ENCODE results near the gene MCM10.
"Not testable (repeated sequence)": the region's sequence is repeated elsewhere in the genome, so short reads cannot be mapped to it uniquely, and the experiment has no call there.

Gene MCM10

DNA sequence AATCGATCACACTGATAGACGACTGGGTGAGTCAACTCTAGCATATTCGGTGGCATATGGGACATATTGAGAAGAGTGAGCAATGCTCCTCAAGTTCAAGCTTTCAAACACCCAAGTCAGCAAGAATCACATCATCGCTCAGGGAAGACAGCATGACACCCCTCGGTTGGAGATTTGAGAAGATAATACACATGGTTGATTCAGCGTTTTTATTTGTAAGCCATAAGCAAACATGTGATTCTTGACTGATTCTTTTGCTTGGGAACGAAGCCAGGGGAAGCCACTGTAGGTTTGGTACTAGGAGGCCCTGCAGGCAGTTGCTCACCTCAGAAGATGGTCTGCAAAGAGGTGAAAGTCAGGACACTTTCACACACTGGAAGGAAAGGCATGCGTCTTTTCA, 60.2 kb downstream of the MCM10 start:
- DNase-seq (ENCODE audit: low read depth in 2 of 2): no peak

DNA sequence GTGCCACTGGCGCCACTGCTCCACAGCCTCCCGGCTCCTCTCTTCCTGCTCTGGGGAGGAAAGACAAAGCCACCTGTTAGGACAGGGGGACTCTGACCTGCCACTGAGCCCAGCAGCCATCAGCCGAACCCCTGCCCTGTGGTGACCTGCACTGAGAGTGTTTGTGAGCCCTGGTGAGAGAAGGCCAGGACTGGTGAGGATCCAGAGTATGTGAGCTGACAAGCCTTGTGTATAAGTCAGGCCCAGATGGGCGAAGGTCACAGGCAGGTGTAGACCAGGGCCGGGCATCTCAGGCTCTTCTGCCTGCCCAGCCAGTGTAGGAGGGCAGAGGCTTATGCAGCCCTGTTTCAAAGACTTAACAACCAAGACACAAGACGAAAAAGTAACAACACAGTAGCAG, 60.8 kb downstream of the MCM10 start:
- DNase-seq (ENCODE audit: low read depth in 2 of 2): no peak

DNA sequence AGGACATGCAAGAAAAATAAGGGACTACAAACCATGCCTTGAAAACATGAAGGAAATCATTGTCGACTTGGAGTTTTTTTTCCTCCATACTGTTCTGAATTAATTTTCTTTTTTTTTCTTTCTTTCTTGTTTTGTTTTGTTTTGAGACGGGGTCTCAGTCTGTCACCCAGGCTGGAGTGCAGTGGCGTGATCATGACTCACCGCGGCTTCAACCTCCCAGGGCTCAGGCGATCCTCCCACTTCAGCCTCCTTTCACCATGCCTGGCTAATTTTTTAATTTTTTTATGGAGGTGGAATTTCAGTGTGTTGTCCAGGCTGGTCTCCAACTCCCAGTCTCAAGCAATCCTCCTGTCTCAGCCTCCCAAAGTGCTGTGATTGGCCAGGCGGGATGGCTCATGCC, 61.2 kb downstream of the MCM10 start:
- DNase-seq (ENCODE audit: low read depth in 2 of 2): no peak

DNA sequence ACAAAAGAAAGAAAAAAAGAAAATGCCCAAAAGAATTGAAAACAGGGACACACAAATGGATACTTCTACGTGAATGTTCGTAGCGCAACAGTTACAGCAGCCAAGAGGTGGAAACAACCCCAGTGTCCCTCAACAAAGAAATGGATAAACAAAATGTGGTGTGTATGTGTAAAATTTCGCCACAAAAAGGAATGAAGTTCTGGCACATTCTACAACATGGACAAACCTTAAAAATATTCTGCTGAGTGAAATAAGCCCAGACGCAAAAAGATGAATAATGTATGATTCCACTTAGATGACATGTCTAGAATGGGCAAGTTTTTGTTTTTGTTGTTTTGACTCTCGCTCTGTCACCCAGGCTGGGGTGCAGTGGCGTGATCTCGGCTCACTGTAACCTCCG, 61.9 kb downstream of the MCM10 start:
- no peak for DNase-seq (ENCODE audit: low read depth in 2 of 2)

DNA sequence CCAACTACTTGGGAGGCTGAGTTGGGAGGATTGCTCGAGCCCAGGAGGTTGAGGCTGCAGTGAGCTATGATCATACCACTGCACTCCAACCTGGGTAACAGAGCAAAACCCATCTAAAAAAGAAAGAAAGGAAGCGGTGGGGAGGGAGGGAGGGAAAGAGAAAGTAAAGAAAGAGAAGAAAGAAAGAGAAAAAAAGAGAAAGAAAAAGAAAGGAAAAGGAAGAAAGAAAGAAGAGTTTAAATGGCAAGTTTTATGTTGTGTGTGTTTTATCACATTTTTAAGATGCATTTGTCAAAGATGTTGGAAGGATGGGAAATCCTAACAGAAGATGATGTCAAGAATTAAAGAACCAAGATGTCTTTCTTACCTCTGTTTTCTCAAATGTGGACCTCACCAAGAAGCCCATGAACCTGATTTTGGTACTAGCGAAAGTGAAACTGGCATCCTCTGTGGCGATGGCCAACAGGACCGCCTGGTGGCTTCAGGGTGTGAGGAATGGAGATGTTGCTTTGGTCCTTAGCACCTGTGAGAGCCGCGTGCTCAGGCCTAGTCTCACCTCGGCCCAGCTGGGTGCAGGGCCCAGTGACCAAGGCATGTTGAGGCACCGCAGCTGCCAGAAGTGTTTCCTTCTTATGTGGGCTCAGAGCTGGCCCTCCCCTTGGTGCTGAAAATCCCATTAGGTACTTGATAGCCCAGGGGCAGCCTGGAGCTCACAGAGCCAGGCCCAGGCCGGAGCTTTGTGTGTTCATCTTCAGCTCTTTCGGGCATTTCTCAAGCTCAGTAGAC, 63.0 kb downstream of the MCM10 start:
- no peak for DNase-seq (ENCODE audit: low read depth in 2 of 2)

DNA sequence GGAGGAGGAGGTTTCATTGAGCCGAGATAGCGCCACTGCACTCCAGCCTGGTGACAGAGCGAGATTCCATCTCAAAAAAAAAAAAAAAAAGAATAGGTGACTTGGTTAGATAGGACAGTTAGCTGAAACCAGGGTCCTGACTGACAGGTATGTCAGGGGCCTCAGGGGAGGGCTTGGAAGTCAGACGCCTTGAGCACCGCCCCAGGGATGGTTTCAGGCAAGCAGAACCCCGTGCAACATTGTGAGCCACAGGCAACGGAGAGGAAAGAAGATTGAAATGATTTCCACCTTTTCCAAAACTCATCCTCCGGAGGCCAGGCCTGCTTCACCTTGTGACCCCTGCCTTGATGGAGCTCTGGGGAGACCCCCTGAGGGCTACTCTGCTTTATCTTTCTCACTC, 64.2 kb downstream of the MCM10 start:
- no peak for DNase-seq (ENCODE audit: low read depth in 2 of 2)

DNA sequence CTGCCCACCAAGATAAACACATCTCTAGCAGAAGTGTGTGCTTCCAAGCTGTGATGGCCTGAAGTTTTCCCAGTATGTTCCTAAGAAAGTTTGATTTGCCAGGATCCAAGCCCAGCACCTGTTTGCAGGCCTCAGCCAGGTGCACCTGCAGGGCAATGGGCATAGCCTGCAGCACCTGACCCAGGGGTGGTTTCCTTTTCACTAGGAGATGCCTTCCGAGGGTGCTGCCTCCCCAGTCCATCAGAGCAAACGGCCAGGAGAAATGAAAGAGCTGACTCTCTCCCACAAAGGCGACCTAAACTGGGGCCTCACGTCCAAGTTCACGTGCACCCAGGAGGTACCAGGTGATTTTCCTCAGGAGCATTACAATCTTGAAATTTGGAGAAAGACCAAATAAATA, 65.7 kb downstream of the MCM10 start:
- no peak for DNase-seq (ENCODE audit: low read depth in 2 of 2)

DNA sequence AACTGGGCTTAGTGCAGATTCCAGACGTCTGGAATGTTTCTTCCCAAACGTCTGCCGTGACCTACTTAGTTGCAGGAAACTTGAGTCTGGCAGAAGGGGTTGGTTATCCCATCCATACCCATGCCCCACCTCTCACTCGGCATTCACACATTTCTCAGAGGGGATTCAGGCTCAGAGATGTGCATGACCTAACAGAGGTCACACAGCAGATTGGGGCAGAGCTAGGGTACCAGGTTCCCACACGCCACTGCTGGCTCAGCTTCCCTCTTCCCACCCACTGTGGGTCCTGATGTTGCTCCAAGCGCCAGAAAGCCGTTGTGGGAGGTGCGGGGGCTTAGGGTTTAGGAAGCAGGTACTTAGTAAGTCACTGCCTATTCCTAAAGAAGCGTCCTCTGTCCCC, 69.8 kb downstream of the MCM10 start:
- DNase-seq (ENCODE audit: low read depth in 2 of 2): no peak

DNA sequence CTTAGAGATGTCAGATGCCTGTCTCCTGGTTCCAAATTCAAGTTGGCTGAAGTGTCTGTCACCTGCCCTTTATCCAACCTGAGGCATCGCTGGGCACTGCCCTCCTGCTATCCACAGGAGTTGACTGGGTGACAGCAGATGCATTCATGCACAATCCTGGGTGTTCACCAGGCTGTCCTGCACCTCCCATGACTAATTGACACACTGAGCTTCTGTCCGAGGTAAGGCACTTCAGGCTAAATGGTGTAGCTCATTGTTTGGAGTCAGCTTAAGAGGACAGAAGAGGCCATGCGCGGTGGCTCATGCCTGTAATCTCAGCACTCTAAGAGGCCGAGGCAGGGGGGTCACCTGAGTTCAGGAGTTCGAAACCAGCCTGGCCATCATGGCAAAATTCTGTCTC, 70.5 kb downstream of the MCM10 start:
- no peak for DNase-seq (ENCODE audit: low read depth in 2 of 2)

DNA sequence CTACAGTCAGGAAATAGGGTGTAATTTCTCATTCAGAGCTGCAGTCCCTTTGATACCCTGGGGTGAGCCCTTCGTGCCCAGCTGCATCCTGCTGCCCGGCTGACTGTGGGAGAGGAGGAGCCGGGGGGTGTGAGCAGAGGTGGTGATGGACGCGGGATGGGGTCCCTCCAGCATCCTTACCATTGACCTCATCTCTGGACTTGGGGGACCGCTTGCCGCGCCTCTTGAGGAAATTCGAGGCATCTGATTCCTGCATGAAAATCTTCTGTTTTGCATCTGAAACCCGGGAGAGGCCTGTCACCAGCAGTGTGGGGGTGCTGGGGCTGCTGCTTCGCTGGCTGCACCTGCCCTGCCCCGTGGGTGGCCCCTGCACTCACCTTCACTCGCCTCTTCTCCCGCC, 72.0 kb downstream of the MCM10 start:
- no peak for DNase-seq (ENCODE audit: low read depth in 2 of 2)

DNA sequence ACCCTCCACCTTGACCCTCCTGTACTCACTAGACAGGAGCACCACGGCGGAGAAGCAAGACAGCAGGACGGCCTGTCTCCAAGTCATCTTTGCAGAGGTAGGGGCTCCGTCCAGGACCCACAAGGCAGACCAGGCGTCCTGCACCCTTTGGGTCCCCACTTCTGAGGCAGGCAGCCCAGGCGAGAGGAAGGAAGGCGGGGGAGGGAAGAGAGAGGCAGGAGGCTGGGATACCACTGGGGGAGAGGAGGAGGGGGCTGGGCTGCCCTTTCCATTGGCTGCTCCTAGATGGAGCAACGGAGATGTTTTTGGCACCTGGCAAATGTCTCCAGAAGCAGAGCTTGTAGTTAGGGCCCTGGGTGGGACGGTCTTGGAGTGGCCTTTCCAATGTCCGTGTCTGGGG, 72.8 kb downstream of the MCM10 start, which contains the start of gene UCMA:
Gene UCMA (minus strand): TSS at position 203 of the 400 bp plus-strand sequence. CDS start 116 bp downstream, at position 87.
- DNase-seq (ENCODE audit: low read depth in 2 of 2): no peak

DNA sequence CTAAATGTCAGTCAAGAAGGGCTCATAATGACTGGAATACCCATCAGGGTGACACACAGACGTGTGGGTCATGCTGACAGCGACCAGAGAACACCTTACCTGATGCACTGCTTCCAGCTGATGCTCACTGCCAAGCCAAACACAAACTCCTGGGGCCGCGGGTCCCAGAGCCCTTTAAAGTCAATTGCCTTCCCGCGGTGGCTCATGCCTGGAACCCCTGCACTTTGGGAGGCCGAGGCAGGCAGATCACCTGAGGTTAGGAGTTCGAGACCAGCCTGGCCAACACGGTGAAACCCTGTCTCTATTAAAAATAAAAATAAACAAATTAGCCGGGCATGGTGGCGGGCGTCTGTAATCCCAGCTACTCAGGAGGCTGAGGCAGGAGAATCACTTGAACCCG, 73.4 kb downstream of the MCM10 start:
- DNase-seq (ENCODE audit: low read depth in 2 of 2): not testable (repeated sequence)

DNA sequence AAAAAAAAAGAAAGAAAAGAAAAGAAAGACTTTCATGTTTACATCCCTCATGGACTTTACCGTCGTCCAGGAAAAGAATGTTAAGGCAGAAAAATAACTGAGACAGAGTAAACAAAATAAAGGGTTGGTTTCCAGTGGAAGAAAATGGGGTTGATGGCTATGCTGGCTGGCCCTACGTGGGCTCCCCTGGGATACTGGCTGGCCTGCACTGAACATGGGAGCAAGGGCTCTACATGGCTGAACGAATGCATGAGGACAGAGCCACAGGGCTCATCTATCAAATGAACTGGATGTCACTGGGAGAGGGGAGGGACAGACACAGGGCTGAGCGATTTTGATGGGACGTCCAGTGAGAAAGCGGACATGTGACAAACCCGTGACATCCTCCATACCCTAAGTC, 75.3 kb downstream of the MCM10 start:
- no peak for DNase-seq (ENCODE audit: low read depth in 2 of 2)

DNA sequence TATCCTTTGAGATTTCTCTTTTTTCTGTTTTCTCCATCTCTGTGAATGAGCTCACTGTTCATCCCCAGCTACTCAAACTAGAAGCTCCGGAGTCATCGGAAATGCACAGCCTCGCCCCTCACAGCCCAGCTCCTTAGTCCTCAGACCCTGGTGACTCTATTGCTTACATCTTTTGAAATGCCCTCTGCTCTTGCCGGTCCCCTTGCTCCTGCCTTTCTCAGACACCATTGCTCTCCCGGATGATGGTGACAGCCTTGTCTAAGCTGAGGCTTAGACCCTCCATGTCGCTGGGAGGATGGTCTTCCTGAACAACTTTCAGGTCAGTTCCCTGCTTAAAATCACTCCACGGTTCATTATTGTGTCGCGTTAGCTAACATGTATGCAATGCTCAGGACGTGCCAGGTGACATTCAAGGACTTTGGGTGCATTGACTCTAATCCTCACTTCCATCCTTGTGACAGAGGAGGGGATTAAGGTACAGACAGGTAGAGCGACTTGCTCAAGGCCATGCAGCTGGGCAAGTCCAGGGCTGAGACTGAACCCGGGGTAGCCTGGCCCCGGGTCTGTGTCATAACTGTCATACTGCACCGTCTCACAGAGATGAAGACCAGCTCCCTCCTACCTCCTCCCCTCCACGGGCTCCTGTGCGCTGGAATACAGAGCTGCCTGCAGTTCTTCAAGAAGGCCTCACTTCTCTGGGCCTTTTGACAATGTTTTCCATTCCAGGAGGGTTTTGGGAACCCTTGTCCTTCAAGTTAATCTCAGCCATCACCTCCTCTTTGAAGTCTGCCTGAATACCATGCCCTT, 77.1 kb downstream of the MCM10 start:
- no peak for DNase-seq (ENCODE audit: low read depth in 2 of 2)

DNA sequence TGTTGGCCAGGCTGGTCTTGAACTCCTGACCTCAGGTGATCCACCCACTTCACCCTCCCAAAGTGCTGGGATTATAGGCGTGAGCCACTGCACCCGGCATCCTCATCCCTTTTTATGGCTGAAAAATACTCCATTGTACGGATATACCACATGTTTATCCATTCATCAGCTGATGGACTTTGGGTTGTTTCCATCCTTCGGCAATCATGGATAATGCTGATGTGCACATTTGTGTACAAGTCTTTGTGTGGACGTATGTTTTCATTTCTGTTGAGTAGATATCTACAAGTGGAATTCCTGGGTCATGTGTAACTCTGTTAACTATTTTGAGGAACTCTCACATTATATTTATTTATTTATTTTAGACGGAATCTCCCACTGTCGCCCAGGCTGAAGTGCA, 78.6 kb downstream of the MCM10 start:
- DNase-seq (ENCODE audit: low read depth in 2 of 2): no peak

DNA sequence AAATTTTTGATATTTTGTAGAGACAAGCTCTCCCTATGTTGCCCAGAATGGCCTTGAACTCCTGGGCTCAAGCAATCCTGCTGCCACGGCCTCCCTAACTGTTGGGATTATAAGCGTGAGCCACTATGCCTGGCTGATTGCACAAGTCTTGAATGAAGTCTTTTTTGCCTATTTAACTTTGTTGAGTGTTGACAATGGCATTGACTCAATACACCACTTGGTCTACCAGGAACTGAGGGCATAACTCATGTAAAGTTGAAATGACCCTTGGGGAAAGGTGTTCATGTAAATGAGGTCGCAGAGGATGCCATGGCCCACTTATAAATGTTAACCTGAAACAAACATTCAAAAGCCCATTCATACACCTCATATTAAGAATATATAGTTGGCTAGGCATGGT, 80.3 kb downstream of the MCM10 start:
- no peak for DNase-seq (ENCODE audit: low read depth in 2 of 2)

DNA sequence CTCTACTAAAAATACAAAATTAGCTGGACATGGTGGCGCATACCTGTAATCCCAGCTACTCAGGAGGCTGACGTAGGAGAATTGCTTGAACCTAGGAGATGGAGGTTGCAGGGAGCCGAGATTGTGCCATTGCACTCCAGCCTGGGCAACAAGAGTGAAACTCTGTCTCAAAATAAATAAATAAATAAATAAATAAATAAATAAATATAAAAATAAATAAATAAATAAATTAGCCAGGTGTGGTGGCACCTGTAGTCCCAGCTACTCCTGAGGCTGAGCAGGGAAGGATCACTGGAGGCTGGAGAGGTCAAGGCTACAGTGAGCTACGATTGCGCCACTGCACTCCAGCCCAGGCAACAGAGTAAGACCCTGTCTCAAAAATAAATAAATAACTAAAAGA, 80.9 kb downstream of the MCM10 start:
- not testable (repeated sequence) for DNase-seq (ENCODE audit: low read depth in 2 of 2)

DNA sequence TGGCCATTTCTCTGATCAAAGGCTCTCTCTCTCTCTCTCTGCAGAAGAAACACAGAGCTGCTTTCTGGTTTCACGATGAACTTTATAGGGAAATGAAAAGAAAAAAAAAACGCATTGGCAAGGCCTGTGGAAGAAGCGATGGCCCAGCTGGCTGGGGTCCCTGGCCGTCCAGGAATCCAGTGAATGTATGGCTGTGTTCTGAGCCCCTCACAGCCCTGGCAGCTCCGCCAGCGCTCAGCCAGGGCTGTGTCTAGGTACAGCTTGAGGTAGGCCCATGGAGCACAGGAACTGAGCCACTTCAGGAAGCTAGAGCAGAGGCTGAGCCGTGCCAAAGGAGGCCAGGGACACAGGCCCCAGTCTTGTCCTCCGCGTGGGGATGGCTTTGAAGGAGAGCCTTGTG, 85.9 kb downstream of the MCM10 start:
- no peak for DNase-seq (ENCODE audit: low read depth in 2 of 2)

DNA sequence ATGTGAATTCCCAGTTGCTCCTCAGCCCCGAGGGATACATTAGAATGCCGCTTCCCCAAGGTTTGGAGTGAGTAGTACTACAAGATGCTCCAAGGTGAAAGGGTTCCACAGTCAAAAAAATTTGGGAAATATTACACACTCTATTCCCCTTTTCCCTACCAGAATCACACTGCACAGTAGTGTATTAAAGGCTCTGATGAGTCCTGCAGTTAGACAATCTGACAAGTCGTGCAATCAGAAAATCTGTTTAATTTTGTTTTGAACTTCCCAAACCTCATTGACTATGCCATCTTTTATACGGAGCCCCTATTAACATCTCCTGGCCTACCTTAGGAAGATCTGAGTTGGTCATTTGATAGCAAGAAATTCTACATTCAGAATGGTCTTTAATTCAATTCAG, 86.4 kb downstream of the MCM10 start:
- no peak for DNase-seq (ENCODE audit: low read depth in 2 of 2)

DNA sequence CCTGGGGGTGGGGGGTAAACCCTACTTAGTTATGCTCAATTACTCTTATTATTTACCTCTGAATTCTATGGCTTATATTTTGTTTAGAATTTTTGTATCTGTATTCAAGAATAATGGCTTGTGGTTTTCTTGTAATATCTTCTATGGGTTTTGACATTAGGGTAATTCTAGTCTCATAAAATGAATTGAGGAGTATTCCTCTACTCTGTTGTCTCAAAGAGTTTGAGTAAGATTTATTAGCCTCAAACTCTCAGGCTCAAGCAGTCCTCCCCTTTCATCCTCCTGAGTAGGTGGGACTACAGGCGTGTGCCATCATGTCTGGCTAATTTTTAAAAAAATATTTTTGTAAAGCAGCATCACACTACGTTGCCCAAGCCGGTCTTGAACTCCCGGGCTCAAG, 92.4 kb downstream of the MCM10 start:
- DNase-seq (ENCODE audit: low read depth in 2 of 2): no peak

DNA sequence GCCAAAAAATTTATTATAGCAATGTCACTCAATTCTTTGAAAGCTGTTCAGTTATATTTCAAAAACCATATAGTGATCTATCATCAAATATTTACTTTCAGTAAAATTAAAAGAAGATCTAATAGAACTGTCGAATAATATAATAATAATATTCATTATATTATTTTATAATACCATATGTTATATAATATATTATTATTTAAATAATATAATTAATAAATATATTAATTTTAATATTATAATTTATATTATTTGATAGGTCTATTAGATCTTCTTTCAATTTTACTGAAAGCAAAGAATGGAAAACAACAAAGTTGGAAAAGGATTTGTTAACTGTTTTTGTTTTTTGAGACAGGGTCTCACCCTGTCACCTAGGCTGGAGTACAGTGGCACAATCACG, 95.3 kb downstream of the MCM10 start:
- no peak for DNase-seq (ENCODE audit: low read depth in 2 of 2)

DNA sequence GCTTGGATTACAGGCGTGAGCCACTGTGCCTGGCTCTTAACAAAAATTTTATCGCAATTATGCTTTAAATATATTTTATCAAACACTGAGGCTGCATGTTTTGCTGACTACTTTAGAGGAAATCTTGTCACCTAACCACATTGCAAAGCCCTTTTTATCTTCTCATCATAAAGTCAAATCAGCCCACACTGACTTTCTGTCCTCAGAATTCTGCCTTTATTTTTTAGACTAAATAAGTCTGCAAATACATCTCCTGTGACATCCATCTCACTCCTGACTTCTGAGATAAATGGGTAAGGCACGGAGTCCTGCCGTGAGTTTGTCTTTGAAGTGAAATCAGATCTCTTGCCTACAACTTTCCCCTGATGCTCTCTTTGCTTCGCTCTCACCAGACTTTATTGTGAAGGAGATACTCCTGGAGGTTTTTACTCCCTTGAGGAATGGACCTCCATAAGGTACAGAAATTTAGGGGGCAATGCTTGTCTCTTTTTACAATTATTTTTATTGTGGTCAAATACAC, 96.3 kb downstream of the MCM10 start:
- no peak for DNase-seq (ENCODE audit: low read depth in 2 of 2)
